ENCODE data around the gene SLC8A1.
A peak's percentile ranks its signal among the peaks of the same experiment; 100 is the strongest.

Gene SLC8A1

GRCh38 chr2:40330096-40330495 is 121.8 kb downstream of the SLC8A1 start:
- no peak for TF ChIP-seq CTCF (IDR thresholded peaks at IDR 0.05; ENCODE audit: insufficient read depth, low read depth, low read length, missing control alignments)
- DNase-seq (ENCODE audit: low read depth) = no peak
- no peak overlapping the region for H3K4me3 ChIP-seq (ENCODE audit: low read depth, low read length)

- no peak overlapping the region for H3K4me3 ChIP-seq (ENCODE audit: low read depth, low read length)
- no peak for DNase-seq (ENCODE audit: low read depth)
- TF ChIP-seq CTCF (IDR thresholded peaks at IDR 0.05; ENCODE audit: insufficient read depth, low read depth, low read length, missing control alignments) = no peak
Observed at GRCh38 chr2:40329739-40330030, 122.2 kb downstream of the SLC8A1 start.

GRCh38 chr2:40325116-40325515 is 126.8 kb downstream of the SLC8A1 start:
- TF ChIP-seq CTCF (IDR thresholded peaks at IDR 0.05; ENCODE audit: insufficient read depth, low read depth, low read length, missing control alignments) = no peak
- no peak overlapping the region for H3K4me3 ChIP-seq (ENCODE audit: low read depth, low read length)
- no peak for DNase-seq (ENCODE audit: low read depth)

DNA sequence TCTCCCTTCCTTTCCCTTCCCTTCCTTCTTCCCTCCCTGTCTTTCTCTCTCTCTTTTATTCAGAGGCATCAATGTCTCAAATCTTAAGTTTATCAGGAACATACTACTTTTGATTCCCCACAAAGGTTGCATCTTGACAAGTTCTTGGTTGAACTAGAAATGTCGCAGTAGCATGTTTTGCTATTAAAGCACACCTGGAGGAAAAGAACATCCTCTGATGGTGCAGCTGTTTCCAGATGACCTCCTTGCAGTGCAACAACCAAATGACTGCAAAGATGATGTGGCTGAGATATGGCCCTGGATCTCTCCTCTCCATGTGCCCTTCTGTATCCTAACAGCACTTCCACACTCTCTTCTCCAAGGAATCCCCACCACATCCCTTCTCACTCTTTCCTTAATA is 127.2 kb downstream of the SLC8A1 start:
- no peak for TF ChIP-seq CTCF (IDR thresholded peaks at IDR 0.05; ENCODE audit: insufficient read depth, low read depth, low read length, missing control alignments)
- DNase-seq (ENCODE audit: low read depth) = no peak
- no peak overlapping the region for H3K4me3 ChIP-seq (ENCODE audit: low read depth, low read length)

DNA sequence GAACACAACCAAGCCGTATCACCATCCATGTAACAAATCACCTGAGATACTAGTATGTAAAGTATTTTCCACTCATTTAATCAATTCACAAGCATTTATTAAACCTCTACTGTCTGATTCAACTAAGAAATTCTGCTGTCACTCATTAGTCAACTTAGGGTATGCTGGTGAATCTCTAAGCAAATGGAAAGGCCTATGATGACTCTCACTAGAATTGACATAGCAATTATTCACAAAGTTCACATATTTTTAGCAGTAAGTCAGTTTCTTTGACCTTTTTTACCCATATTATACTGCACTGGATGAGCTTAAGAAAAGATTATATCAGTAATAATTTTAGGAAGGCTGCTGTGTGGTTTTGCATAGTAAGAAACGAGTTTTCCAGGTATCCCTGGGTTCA is 130.1 kb downstream of the SLC8A1 start:
- H3K4me3 ChIP-seq (ENCODE audit: low read depth, low read length) = no peak overlapping the region
- no peak for DNase-seq (ENCODE audit: low read depth)
- TF ChIP-seq CTCF (IDR thresholded peaks at IDR 0.05; ENCODE audit: insufficient read depth, low read depth, low read length, missing control alignments) = no peak

DNA sequence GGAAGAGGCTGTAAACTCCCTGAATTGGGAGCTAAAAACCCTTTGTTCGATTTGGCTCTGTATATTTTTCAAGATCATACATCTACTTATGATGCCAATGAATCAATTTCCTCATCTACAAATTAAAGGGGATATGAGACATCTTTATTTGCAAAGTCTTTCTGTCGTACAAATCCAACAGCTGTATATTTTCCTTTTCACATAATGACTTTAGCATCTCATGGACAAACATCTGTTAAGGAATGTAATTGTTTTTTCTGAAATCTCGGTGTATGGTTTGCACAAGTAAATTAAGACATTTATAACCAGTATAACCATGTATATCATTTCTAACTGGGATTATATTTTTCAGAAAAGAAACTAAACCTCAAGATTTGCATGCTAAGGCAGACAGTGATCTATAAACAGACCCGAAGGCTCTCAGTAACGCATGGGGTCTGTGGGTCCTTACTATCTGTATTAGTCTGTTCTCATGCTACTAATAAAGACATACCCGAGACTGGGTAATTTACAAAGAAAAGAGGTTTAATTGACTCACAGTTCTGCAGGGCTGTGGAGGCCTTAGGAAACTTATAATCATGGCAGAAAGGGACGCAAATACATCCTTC is 130.8 kb downstream of the SLC8A1 start:
- no peak overlapping the region for H3K4me3 ChIP-seq (ENCODE audit: low read depth, low read length)
- peak; percentile 31 for DNase-seq (ENCODE audit: low read depth)
- no peak for TF ChIP-seq CTCF (IDR thresholded peaks at IDR 0.05; ENCODE audit: insufficient read depth, low read depth, low read length, missing control alignments)

DNA sequence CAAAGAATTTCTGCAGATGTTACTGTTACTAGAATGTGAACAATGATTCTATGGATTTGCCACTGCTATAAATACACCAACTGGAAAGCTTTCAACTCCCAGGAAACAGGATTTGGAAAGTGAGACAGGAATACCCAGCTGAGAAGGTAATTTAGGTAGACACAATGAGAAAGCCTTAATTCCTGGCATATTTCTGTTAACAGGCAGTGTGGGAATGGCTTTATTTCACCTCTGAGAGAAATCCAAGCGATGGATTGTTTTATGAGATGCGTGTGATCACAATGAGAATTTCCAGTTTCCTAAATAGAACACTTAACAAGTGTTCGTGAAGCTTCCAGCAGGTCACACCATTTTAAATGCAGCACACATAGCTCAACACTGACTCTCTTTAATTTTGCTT is 133.0 kb downstream of the SLC8A1 start:
- no peak for DNase-seq (ENCODE audit: low read depth)
- no peak overlapping the region for H3K4me3 ChIP-seq (ENCODE audit: low read depth, low read length)
- TF ChIP-seq CTCF (IDR thresholded peaks at IDR 0.05; ENCODE audit: insufficient read depth, low read depth, low read length, missing control alignments) = no peak
